ENCODE results near the gene ERC2.
A peak's percentile ranks its signal among the peaks of the same experiment; 100 is the strongest.

The ERC2 gene

DNA sequence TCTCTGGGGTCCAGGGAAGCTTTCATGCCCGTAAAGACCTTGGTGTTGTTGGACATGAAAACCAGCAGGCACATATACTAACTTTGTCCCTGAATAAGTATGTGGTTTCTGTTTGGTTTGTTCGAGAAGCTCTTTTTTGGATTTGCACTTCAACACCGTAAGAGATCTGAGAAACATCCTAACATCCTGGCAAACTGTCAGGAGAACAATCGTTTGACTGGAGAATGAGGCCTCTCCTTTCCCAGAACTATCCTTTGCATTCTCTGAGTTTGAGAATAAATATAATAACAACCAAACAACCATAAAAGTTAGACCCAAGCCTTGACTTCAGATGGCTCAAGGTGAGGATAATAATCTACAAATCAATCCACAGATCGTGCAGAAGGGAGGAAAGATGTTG is 750.8 kb downstream of the ERC2 start:
- Histone ChIP-seq H3K27ac (ENCODE audit: extremely low read depth, low read depth, low read length) (no peak overlapping the region), H3K36me3 (ENCODE audit: control insufficient read depth in 2 of 2, insufficient read depth in 1 of 2, low read length in 2 of 2) (no peaks in the 10 kb centered on the region), H3K9me3 (ENCODE audit: control insufficient read depth, insufficient read depth, low read depth, low read length) (no peaks in the 10 kb centered on the region), H3K4me3 (ENCODE audit: low read depth, low read length) (no peak overlapping the region), H3K4me1 (ENCODE audit: control insufficient read depth, insufficient read depth, low read length) (peaks cover 5% of the 10 kb centered on the region; the same call in 1 of the 2 replicates)
- CTCF ChIA-PET = interaction anchor here (0.7 to 1.3 kb wide), 2 partner anchors 11 to 408 kb away, joined by 3 to 5 read pairs; no protein-coding TSS in a partner anchor
- POLR2A ChIA-PET = no interaction called here
- no peak for TF ChIP-seq ZNF600 (tag by site-specific recombination; IDR thresholded peaks at IDR 0.05)
- TF ChIP-seq, protein P1, sequence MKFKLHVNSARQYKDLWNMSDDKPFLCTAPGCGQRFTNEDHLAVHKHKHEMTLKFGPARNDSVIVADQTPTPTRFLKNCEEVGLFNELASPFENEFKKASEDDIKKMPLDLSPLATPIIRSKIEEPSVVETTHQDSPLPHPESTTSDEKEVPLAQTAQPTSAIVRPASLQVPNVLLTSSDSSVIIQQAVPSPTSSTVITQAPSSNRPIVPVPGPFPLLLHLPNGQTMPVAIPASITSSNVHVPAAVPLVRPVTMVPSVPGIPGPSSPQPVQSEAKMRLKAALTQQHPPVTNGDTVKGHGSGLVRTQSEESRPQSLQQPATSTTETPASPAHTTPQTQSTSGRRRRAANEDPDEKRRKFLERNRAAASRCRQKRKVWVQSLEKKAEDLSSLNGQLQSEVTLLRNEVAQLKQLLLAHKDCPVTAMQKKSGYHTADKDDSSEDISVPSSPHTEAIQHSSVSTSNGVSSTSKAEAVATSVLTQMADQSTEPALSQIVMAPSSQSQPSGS (tag by site-specific recombination; IDR thresholded peaks at IDR 0.05; ENCODE audit: low read depth) = no peak
- TF ChIP-seq, protein P2, sequence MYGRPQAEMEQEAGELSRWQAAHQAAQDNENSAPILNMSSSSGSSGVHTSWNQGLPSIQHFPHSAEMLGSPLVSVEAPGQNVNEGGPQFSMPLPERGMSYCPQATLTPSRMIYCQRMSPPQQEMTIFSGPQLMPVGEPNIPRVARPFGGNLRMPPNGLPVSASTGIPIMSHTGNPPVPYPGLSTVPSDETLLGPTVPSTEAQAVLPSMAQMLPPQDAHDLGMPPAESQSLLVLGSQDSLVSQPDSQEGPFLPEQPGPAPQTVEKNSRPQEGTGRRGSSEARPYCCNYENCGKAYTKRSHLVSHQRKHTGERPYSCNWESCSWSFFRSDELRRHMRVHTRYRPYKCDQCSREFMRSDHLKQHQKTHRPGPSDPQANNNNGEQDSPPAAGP (tag by site-specific recombination; IDR thresholded peaks at IDR 0.05) = no peak
- no peak for TF ChIP-seq ZFHX2 (tag by site-specific recombination; conservative IDR thresholded peaks at IDR 0.05)
- no peak for TF ChIP-seq KLF16 (tag by site-specific recombination; IDR thresholded peaks at IDR 0.05)
- no peak for TF ChIP-seq ZFP41 (tag by site-specific recombination; IDR thresholded peaks at IDR 0.05; ENCODE audit: borderline replicate concordance)
- TF ChIP-seq, protein P3, sequence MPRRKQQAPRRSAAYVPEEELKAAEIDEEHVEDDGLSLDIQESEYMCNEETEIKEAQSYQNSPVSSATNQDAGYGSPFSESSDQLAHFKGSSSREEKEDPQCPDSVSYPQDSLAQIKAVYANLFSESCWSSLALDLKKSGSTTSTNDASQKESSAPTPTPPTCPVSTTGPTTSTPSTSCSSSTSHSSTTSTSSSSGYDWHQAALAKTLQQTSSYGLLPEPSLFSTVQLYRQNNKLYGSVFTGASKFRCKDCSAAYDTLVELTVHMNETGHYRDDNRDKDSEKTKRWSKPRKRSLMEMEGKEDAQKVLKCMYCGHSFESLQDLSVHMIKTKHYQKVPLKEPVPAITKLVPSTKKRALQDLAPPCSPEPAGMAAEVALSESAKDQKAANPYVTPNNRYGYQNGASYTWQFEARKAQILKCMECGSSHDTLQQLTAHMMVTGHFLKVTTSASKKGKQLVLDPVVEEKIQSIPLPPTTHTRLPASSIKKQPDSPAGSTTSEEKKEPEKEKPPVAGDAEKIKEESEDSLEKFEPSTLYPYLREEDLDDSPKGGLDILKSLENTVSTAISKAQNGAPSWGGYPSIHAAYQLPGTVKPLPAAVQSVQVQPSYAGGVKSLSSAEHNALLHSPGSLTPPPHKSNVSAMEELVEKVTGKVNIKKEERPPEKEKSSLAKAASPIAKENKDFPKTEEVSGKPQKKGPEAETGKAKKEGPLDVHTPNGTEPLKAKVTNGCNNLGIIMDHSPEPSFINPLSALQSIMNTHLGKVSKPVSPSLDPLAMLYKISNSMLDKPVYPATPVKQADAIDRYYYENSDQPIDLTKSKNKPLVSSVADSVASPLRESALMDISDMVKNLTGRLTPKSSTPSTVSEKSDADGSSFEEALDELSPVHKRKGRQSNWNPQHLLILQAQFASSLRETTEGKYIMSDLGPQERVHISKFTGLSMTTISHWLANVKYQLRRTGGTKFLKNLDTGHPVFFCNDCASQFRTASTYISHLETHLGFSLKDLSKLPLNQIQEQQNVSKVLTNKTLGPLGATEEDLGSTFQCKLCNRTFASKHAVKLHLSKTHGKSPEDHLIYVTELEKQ (tag by site-specific recombination; IDR thresholded peaks at IDR 0.05; ENCODE audit: borderline replicate concordance) = no peak
- TF ChIP-seq ZNF114 (tag by site-specific recombination; IDR thresholded peaks at IDR 0.05) = no peak
- TF ChIP-seq, protein P4, sequence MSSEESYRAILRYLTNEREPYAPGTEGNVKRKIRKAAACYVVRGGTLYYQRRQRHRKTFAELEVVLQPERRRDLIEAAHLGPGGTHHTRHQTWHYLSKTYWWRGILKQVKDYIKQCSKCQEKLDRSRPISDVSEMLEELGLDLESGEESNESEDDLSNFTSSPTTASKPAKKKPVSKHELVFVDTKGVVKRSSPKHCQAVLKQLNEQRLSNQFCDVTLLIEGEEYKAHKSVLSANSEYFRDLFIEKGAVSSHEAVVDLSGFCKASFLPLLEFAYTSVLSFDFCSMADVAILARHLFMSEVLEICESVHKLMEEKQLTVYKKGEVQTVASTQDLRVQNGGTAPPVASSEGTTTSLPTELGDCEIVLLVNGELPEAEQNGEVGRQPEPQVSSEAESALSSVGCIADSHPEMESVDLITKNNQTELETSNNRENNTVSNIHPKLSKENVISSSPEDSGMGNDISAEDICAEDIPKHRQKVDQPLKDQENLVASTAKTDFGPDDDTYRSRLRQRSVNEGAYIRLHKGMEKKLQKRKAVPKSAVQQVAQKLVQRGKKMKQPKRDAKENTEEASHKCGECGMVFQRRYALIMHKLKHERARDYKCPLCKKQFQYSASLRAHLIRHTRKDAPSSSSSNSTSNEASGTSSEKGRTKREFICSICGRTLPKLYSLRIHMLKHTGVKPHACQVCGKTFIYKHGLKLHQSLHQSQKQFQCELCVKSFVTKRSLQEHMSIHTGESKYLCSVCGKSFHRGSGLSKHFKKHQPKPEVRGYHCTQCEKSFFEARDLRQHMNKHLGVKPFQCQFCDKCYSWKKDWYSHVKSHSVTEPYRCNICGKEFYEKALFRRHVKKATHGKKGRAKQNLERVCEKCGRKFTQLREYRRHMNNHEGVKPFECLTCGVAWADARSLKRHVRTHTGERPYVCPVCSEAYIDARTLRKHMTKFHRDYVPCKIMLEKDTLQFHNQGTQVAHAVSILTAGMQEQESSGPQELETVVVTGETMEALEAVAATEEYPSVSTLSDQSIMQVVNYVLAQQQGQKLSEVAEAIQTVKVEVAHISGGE (tag by site-specific recombination; conservative IDR thresholded peaks at IDR 0.05; ENCODE audit: low read depth) = no peak

DNA sequence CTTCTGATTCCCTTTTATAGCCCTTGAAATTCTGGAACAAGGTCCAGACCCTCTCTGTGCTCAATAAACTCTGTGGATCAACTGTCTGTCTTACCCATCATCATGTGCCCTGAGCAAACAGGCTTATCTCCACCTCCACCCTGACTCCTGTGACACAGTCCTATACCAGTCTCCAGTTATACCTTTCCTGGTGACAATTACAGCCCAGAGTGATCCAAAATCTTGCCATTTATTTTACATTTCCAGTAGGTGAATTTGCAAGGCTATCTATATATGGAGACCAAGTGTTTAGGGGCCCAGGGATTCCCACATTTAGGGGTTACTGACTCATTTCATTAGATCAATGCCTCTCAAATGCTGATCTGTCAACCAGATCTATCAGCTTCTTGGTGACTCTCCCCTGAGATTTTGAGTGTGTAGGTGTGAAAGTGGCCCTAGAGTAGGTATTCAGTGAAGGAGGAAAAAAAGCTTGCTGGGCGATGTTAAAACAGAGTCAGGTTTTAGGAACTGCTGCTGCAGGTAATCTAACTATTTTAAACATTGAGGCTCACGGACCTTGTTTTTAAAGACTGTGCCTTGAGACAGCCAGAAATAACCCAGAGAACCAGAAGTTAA is 751.5 kb downstream of the ERC2 start:
- no peaks in the 10 kb centered on the region for H3K36me3 ChIP-seq (ENCODE audit: control insufficient read depth in 2 of 2, insufficient read depth in 1 of 2, low read length in 2 of 2)
- H3K9me3 ChIP-seq (ENCODE audit: control insufficient read depth, insufficient read depth, low read depth, low read length) = no peaks in the 10 kb centered on the region
- CTCF ChIA-PET = interaction anchor here (0.5 to 1.3 kb wide), 2 partner anchors 11 to 26 kb away, joined by 3 to 5 read pairs; no protein-coding TSS in a partner anchor
- POLR2A ChIA-PET = no interaction called here
- peaks cover 5% of the 10 kb centered on the region; the same call in 1 of the 2 replicates for H3K4me1 ChIP-seq (ENCODE audit: control insufficient read depth, insufficient read depth, low read length)
- H3K27ac ChIP-seq (ENCODE audit: extremely low read depth, low read depth, low read length) = no peak overlapping the region
- no peak overlapping the region for H3K4me3 ChIP-seq (ENCODE audit: low read depth, low read length)
- TF ChIP-seq, protein P1 (tag by site-specific recombination; IDR thresholded peaks at IDR 0.05; ENCODE audit: low read depth) = no peak
- peak; percentile 71 for TF ChIP-seq ZNF133 (tag by site-specific recombination; IDR thresholded peaks at IDR 0.05)

Data from HEK293 (cell line).